Breast epithelium (tissue), 3 donors: ENCODE results near the gene VEGFB.

ENCODE experiments used
- CTCF ChIP-seq, 3 donors: fragments of 450-650 bp; IDR thresholded peaks; one replicate each; pipeline ENCODE4 v1.5.1; 2016 to 2017; ENCODE audit warnings: antibody characterized with exemption in 3 of 3, mild to moderate bottlenecking in 3 of 3, moderate library complexity in 3 of 3
- POLR2A ChIP-seq: fragments of 450-650 bp; IDR thresholded peaks from one replicate; pipeline ENCODE4 v1.6.1; 2016; ENCODE audit warnings: antibody characterized with exemption, mild to moderate bottlenecking, moderate library complexity
- POLR2AphosphoS5 ChIP-seq, 3 donors: sonication (generic); formaldehyde crosslinking; IDR thresholded peaks; one replicate each; pipeline ENCODE4 v1.6.1; 2017; ENCODE audit warnings: antibody characterized with exemption in 3 of 3

DNA sequence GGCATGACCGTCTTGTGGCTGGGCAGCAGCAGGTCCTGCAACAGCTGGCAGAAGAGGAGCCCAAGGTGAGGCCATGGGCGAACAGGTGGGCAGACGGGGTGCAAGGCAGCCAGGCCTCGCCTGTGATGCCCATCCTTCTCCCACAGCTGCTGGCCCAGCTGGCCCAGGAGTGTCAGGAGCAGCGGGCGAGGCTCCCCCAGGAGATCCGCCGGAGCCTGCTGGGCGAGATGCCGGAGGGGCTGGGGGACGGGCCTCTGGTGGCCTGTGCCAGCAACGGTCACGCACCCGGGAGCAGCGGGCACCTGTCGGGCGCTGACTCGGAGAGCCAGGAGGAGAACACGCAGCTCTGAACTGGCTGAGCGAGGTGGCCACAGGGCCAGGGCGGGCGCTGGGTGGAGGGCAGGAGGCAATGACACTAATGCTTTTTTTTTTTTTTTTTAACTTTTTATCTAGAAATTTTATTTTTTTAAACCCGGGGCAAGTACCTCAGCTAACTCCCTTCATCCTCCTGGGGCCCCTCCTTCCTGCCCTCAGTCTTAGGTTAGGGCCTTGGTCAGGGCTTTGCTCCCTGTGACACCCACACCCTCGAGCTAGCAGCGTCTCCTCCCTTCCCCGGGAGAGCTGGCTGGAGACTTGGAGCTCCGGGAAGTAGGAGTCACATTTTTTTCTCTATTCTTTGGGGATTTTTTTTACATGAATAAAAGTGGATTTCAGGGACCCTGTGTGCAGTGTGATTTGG is 33.0 kb downstream of the VEGFB start:
- TF ChIP-seq POLR2A (no peak), CTCF (IDR thresholded peaks at IDR 0.05) (no peak), POLR2AphosphoS5 (IDR thresholded peaks at IDR 0.05) (no peak)
